Neural progenitor cell (in vitro differentiated cells): Measurements from ENCODE around the gene UBXN2A. TPM values are rescaled to one million over a fixed set of nuclear protein-coding genes. Genes with fewer than 3 reads are reported as not detected.

Experiments
- DNase-seq: peaks from one replicate; pipeline ENCODE4 v3.0.0-alpha.2; 2016; ENCODE audit warnings: low spot score
- H2AFZ ChIP-seq: fragments of 200-600 bp; sonication (generic); replicated peaks from 2 replicates; pipeline ENCODE4 v1.6.1; 2016; ENCODE audit warnings: antibody characterized with exemption
- H3F3A ChIP-seq: fragments of 200-600 bp; sonication (generic); 2 replicates; pipeline ENCODE4 v1.6.1; 2016; ENCODE audit warnings: antibody characterized with exemption, low read depth
- H3K27ac ChIP-seq: fragments of 200-600 bp; sonication (generic); 2 replicates; pipeline ENCODE4 v1.5.1; 2016; ENCODE audit warnings: mild to moderate bottlenecking
- H3K27me3 ChIP-seq: fragments of 200-600 bp; sonication (generic); 2 replicates; pipeline ENCODE4 v1.6.1; 2016; ENCODE audit warnings: mild to moderate bottlenecking, moderate library complexity
- H3K36me3 ChIP-seq: fragments of 200-600 bp; sonication (generic); 2 replicates; pipeline ENCODE4 v1.5.1; 2016
- H3K4me1 ChIP-seq: fragments of 200-600 bp; sonication (generic); 2 replicates; pipeline ENCODE4 v1.6.1; 2016; ENCODE audit warnings: mixed run types
- H3K4me2 ChIP-seq: fragments of 200-600 bp; sonication (generic); 2 replicates; pipeline ENCODE4 v1.6.1; 2016
- H3K4me3 ChIP-seq: fragments of 200-600 bp; sonication (generic); 2 replicates; pipeline ENCODE4 v1.5.1; 2016
- H3K79me2 ChIP-seq: fragments of 200-600 bp; sonication (generic); 2 replicates; pipeline ENCODE4 v1.6.1; 2016; ENCODE audit warnings: low read depth
- H3K9ac ChIP-seq: fragments of 200-600 bp; sonication (generic); 2 replicates; pipeline ENCODE4 v1.6.1; 2016
- H3K9me3 ChIP-seq: fragments of 200-600 bp; sonication (generic); 2 replicates; pipeline ENCODE4 v1.5.1; 2016; ENCODE audit warnings: low read depth
- H4K20me1 ChIP-seq: fragments of 200-600 bp; sonication (generic); 2 replicates; pipeline ENCODE4 v1.6.1; 2016; ENCODE audit warnings: low read depth
- H3K27ac Mint-ChIP-seq: 3 replicates; pipeline ENCODE4 v1.8.0; 2021; ENCODE audit warnings: mixed read lengths
- H3K27me3 Mint-ChIP-seq: 2 replicates; pipeline ENCODE4 v1.8.0; 2022; ENCODE audit warnings: low read depth, mild to moderate bottlenecking, inconsistent platforms, moderate library complexity, mixed read lengths; ENCODE audit not compliant: insufficient read depth
- H3K36me3 Mint-ChIP-seq: 3 replicates; pipeline ENCODE4 v1.8.0; 2021; ENCODE audit warnings: mixed read lengths
- H3K4me1 Mint-ChIP-seq: 3 replicates; pipeline ENCODE4 v1.8.0; 2021; ENCODE audit warnings: mixed read lengths
- H3K4me3 Mint-ChIP-seq: 3 replicates; pipeline ENCODE4 v1.8.0; 2021; ENCODE audit warnings: mild to moderate bottlenecking, moderate library complexity, mixed read lengths
- H3K9me3 Mint-ChIP-seq: 3 replicates; pipeline ENCODE4 v1.8.0; 2020; ENCODE audit warnings: mixed read lengths
- EZH2 ChIP-seq: fragments of 200-600 bp; sonication (generic); IDR thresholded peaks from 2 replicates; pipeline ENCODE4 v1.6.1; 2017; ENCODE audit warnings: antibody characterized with exemption, mild to moderate bottlenecking, moderate library complexity
- EZH2phosphoT487 ChIP-seq: fragments of 200-600 bp; sonication (generic); IDR thresholded peaks from 2 replicates; pipeline ENCODE4 v1.6.1; 2017; ENCODE audit warnings: antibody characterized with exemption
- total RNA-seq: library from RNA; depleted of rRNA; stranded (reverse); fragments of >200 nt; gene quantifications from 2 replicates; pipeline ENCODE4 v1.2.3, GENCODE V29; 2015; ENCODE audit warnings: low replicate concordance
- TF ChIP-seq, protein P1 (sequence below): fragments of 200-600 bp; sonication (generic); IDR thresholded peaks from 2 replicates; pipeline ENCODE4 v1.5.1; 2017; ENCODE audit warnings: antibody characterized with exemption, mild to moderate bottlenecking

The UBXN2A gene
- total RNA-seq, 1 donor from 2014 or later: 24.1 TPM

DNA sequence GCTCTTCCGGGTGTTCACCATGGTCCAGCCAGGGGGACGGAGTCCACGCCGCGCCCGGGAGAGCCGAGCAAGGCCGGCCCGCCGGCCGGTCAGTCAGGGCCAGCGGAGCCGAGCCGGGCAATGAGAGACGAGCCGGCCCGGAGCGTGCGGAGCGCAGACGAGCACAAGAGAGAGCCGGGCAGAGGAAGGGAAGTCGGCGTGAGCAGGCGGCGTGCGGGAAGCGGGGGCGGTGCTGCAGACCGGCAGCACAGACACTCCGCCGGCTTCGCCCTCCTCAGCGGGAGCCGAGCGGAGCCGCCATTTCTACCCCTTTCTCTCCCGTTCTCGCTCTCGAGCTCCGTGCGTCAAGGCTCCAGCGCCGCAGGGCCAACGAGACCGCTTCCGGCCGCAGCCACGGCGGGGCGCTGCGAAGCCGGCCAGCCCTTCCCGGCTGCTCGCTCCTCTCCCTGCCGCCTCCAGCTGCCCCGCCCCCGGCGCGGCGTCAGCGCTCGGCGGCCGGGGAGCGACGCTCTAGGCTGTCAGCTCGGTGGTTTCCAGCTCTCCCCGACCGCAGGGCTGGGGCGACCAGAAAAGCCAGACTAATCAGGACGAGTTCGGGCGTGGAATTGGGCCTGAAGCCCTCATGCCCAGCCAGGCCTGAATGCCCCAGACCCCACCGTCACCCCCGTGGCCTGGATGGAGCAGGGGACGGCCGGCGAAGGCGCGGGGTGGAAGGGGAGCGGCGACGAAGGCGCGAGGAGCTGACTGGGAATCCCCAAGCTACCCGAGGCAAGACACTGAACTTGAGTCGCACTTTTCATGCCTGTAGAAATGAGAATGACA is 13.3 kb upstream of the UBXN2A start, which contains the start of gene ATAD2B:
Gene ATAD2B (minus strand): TSS at position 374 of the 822 bp plus-strand sequence. CDS start 353 bp downstream, at position 21.
- Histone ChIP-seq H3K79me2 (peaks cover 74% of the 10 kb centered on the region), H2AFZ (peak within 1 kb of the TSS; percentile 93), H3K27me3 (no peaks in the 10 kb centered on the region), H3K9ac (peak within 1 kb of the TSS; percentile 95), H3F3A (peaks cover 18% of the 10 kb centered on the region), H3K4me2 (peak within 1 kb of the TSS; percentile 82), H3K4me1 (peaks cover 17% of the 10 kb centered on the region), H3K27ac (peak within 1 kb of the TSS; percentile 78), H4K20me1 (peaks cover 5% of the 10 kb centered on the region), H3K4me3 (peak within 1 kb of the TSS; percentile 94), H3K36me3 (no peaks in the 10 kb centered on the region), H3K9me3 (no peaks in the 10 kb centered on the region)
- peaks cover 22% of the 10 kb centered on the region for H3K4me1 Mint-ChIP-seq
- peak within 1 kb of the TSS; percentile 98 for H3K27ac Mint-ChIP-seq
- H3K36me3 Mint-ChIP-seq: peaks cover 3% of the 10 kb centered on the region
- peak; percentile 98 for DNase-seq
- H3K9me3 Mint-ChIP-seq: no peaks in the 10 kb centered on the region
- TF ChIP-seq, protein P1, sequence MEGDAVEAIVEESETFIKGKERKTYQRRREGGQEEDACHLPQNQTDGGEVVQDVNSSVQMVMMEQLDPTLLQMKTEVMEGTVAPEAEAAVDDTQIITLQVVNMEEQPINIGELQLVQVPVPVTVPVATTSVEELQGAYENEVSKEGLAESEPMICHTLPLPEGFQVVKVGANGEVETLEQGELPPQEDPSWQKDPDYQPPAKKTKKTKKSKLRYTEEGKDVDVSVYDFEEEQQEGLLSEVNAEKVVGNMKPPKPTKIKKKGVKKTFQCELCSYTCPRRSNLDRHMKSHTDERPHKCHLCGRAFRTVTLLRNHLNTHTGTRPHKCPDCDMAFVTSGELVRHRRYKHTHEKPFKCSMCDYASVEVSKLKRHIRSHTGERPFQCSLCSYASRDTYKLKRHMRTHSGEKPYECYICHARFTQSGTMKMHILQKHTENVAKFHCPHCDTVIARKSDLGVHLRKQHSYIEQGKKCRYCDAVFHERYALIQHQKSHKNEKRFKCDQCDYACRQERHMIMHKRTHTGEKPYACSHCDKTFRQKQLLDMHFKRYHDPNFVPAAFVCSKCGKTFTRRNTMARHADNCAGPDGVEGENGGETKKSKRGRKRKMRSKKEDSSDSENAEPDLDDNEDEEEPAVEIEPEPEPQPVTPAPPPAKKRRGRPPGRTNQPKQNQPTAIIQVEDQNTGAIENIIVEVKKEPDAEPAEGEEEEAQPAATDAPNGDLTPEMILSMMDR: peak; percentile 85
- no peak for TF ChIP-seq EZH2
- no peak for TF ChIP-seq EZH2phosphoT487
- H3K4me3 Mint-ChIP-seq: peak within 1 kb of the TSS; percentile 99
- H3K27me3 Mint-ChIP-seq: no peaks in the 10 kb centered on the region

DNA sequence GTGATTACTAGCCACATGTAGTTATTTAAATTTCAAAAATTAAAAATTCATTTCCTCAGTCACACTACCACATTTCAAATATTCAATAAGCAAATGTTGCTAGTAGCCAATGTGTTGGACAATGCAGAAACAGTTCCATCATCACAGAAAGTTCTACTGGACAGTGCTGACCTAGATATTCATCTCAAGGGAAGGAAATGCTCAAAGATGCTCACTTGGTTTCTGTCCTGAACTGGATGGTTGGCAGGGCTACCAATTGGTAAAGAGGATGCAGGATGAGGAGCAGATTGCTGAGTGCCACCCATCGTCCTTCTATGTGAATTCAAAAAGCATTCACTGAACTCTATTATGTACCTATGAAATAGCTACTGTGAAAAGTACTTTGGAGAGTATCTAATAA is 6.0 kb upstream of the UBXN2A start:
- H3K36me3 ChIP-seq: no peaks in the 10 kb centered on the region
- Mint-ChIP-seq H3K27ac (no peak overlapping the region), H3K36me3 (peaks cover 5% of the 10 kb centered on the region), H3K4me3 (no peak overlapping the region), H3K4me1 (peaks cover 8% of the 10 kb centered on the region), H3K9me3 (no peaks in the 10 kb centered on the region), H3K27me3 (no peaks in the 10 kb centered on the region)
- H3K9ac ChIP-seq: no peak overlapping the region
- H3K9me3 ChIP-seq: no peaks in the 10 kb centered on the region
- peaks cover 6% of the 10 kb centered on the region for H4K20me1 ChIP-seq
- peaks cover 15% of the 10 kb centered on the region for H3F3A ChIP-seq
- TF ChIP-seq EZH2 (no peak), EZH2phosphoT487 (no peak)
- TF ChIP-seq, protein P1: no peak
- H3K4me2 ChIP-seq: no peak overlapping the region
- H3K4me1 ChIP-seq: no peaks in the 10 kb centered on the region
- no peak overlapping the region for H2AFZ ChIP-seq
- H3K4me3 ChIP-seq: no peak overlapping the region
- peaks cover 11% of the 10 kb centered on the region for H3K79me2 ChIP-seq
- H3K27me3 ChIP-seq: peaks cover 7% of the 10 kb centered on the region
- no peak overlapping the region for H3K27ac ChIP-seq
- no peak for DNase-seq

DNA sequence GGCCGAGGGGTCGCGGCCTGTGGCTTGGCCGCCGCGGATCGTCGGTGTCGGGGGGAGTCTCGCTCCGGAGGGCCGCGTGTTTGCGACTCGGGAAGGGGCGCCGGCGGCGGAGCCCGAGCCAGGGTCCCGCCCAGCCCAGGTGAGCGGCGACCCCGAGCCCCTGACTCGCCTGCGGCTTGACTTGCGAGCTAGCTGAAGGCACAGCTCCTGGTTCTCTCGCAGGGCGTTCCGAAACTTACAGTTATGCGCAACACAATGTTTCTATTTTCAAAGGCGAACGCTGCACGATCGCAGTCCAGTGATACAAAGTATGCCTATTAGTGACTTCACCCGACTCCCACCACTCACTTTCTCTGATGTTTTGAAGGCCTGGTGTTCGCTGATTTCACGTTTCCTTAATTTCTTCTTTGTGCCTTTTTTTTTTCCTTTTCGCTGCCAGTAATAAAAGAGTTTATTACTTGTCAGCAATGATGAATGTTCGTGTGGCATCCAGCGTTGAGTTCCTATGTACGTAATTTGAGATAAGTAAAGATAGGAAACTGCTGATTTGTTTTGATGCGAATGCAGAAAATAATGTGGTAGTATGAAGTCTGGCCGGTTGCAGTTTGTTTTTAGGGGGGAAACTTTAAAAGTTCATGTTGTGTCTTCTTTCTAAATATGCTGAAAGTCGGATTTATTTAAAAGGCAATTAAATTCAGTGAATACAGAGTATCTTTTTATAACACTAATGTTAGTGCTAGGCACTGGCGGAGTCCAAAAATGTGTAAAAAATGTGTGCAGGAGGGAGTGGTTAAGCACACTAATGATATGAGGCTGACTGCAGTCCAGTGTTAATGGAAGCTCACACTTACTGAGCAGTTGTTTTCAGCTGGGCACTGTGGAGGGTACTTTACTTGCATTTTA is 706 bp downstream of the UBXN2A start:
- Histone ChIP-seq H3K9ac (peak overlapping the region; percentile 61), H3K79me2 (peaks cover 52% of the 10 kb centered on the region), H3K27ac (peak overlapping the region; percentile 91), H3F3A (peaks cover 27% of the 10 kb centered on the region), H3K27me3 (peaks cover 15% of the 10 kb centered on the region), H4K20me1 (peaks cover 28% of the 10 kb centered on the region), H2AFZ (peak overlapping the region; percentile 78), H3K9me3 (no peaks in the 10 kb centered on the region), H3K4me1 (peaks cover 28% of the 10 kb centered on the region), H3K4me3 (peak overlapping the region; percentile 68), H3K4me2 (peak overlapping the region; percentile 93), H3K36me3 (no peaks in the 10 kb centered on the region)
- DNase-seq: no peak
- peak overlapping the region; percentile 95 for H3K4me3 Mint-ChIP-seq
- no peaks in the 10 kb centered on the region for H3K27me3 Mint-ChIP-seq
- H3K9me3 Mint-ChIP-seq: no peaks in the 10 kb centered on the region
- peak overlapping the region; percentile 78 for H3K27ac Mint-ChIP-seq
- H3K4me1 Mint-ChIP-seq: peaks cover 38% of the 10 kb centered on the region
- peaks cover 16% of the 10 kb centered on the region for H3K36me3 Mint-ChIP-seq
- TF ChIP-seq, protein P1: no peak
- TF ChIP-seq EZH2phosphoT487: no peak
- no peak for TF ChIP-seq EZH2
